Stimulated activated CD4-positive, alpha-beta T cell treated with anti-CD3 and anti-CD28 coated beads, Interleukin-15, amount 100 ng/mL, for 24 hours (primary cell): Measurements from ENCODE around the gene GMPS.
A peak's percentile ranks its signal among the peaks of the same experiment; 100 is the strongest.
"Not testable (repeated sequence)": the region's sequence is repeated elsewhere in the genome, so short reads cannot be mapped to it uniquely, and the experiment has no call there.

ENCODE experiments used
- DNase-seq: peaks from one replicate; pipeline ENCODE4 v3.0.0-alpha.2; 2020

GMPS gene

GRCh38 chr3:155870133-155870944 lies at the start of gene GMPS:
Gene GMPS (plus strand): TSS chr3:155870650. CDS start chr3:155870871, 221 bp downstream.
- DNase-seq, result peak; percentile 95

GRCh38 chr3:155828490-155829098 lies 41.9 kb upstream of the GMPS start:
- DNase-seq, result not testable (repeated sequence)

GRCh38 chr3:155835341-155836071 lies 34.9 kb upstream of the GMPS start:
- no peak for DNase-seq

GRCh38 chr3:155843569-155843968 lies 26.9 kb upstream of the GMPS start:
- DNase-seq, result no peak

GRCh38 chr3:155846119-155846518 lies 24.3 kb upstream of the GMPS start:
- DNase-seq, result no peak

- no peak for DNase-seq
Measured at GRCh38 chr3:155847993-155848392, 22.5 kb upstream of the GMPS start.

- not testable (repeated sequence) for DNase-seq
Measured at GRCh38 chr3:155849404-155849803, 21.0 kb upstream of the GMPS start.

- no peak for DNase-seq
Measured at GRCh38 chr3:155852341-155852740, 18.1 kb upstream of the GMPS start.

- peak; percentile 45 for DNase-seq
Measured at GRCh38 chr3:155853214-155854140, 17.0 kb upstream of the GMPS start.

- peak; percentile 98 for DNase-seq
Measured at GRCh38 chr3:155854141-155854940, 16.1 kb upstream of the GMPS start, which contains the start of gene SLC33A1. Gene SLC33A1 (minus strand): TSS chr3:155854427. CDS start chr3:155853997, 430 bp downstream.

GRCh38 chr3:155859859-155860258 lies 10.6 kb upstream of the GMPS start:
- DNase-seq, result no peak

- DNase-seq, result not testable (repeated sequence)
Measured at GRCh38 chr3:155860424-155860823, 10.0 kb upstream of the GMPS start.

- DNase-seq, result no peak
Measured at GRCh38 chr3:155861476-155862183, 8.8 kb upstream of the GMPS start.

- DNase-seq, result peak; percentile 68
Measured at GRCh38 chr3:155862290-155862982, 8.0 kb upstream of the GMPS start.

- no peak for DNase-seq
Measured at GRCh38 chr3:155863072-155863784, 7.2 kb upstream of the GMPS start.

- DNase-seq, result peak; percentile 6
Measured at GRCh38 chr3:155869691-155870090, 759 bp upstream of the GMPS start.

- DNase-seq, result peak; percentile 69
Measured at GRCh38 chr3:155870945-155871745, 695 bp downstream of the GMPS start.

GRCh38 chr3:155871746-155872158 lies 1.3 kb downstream of the GMPS start:
- DNase-seq, result no peak
